ENCODE results near the gene BRD1.

- TF ChIP-seq POLR2AphosphoS5 (IDR thresholded peaks at IDR 0.05) (no peak), CTCF (IDR thresholded peaks at IDR 0.05) (no peak), POLR2A (IDR thresholded peaks at IDR 0.05) (no peak)
Observed at GRCh38 chr22:49768951-49769690, 58.6 kb downstream of the BRD1 start.
